HEK293T (cell line): ENCODE data around the gene AGBL4.

Experiments used
- CTCF ChIA-PET: fragments of 350-600 bp; formaldehyde crosslinking; extraction: SDS; loops from one replicate; lab custom pipeline; 2021; ENCODE audit warnings: antibody characterized with exemption, inconsistent platforms; lab: Yijun Ruan, JAX
- POLR2A ChIA-PET: fragments of 350-600 bp; formaldehyde crosslinking; extraction: SDS; loops from one replicate; lab custom pipeline; 2020; ENCODE audit warnings: antibody characterized with exemption, inconsistent platforms; lab: Yijun Ruan, JAX
- DNase-seq: peaks from one replicate; pipeline ENCODE4 v3.0.0; 2012; ENCODE audit warnings: mixed read lengths; ENCODE audit errors: extremely low spot score
- ARNT ChIP-seq: fragments of 450-650 bp; IDR thresholded peaks from 2 replicates; pipeline ENCODE4 v1.6.1; 2017; ENCODE audit warnings: mild to moderate bottlenecking
- BHLHE40 ChIP-seq: fragments of 450-650 bp; IDR thresholded peaks from 2 replicates; pipeline ENCODE4 v1.6.1; 2016; ENCODE audit warnings: mild to moderate bottlenecking, moderate library complexity, borderline replicate concordance
- CTBP1 ChIP-seq: fragments of 450-650 bp; IDR thresholded peaks from 2 replicates; pipeline ENCODE4 v1.6.1; 2016; ENCODE audit warnings: borderline replicate concordance
- ELF4 ChIP-seq: fragments of 450-650 bp; IDR thresholded peaks from 2 replicates; pipeline ENCODE4 v1.6.1; 2017; ENCODE audit warnings: antibody characterized with exemption
- FOXA1 ChIP-seq: fragments of 450-650 bp; IDR thresholded peaks from 2 replicates; pipeline ENCODE4 v1.6.1; 2016; ENCODE audit warnings: mild to moderate bottlenecking
- FOXK2 ChIP-seq: fragments of 450-650 bp; IDR thresholded peaks from 2 replicates; pipeline ENCODE4 v1.6.1; 2016; ENCODE audit warnings: mild to moderate bottlenecking
- FOXM1 ChIP-seq: fragments of 450-650 bp; IDR thresholded peaks from 2 replicates; pipeline ENCODE4 v1.6.1; 2017; ENCODE audit warnings: mild to moderate bottlenecking, borderline replicate concordance
- HDGF ChIP-seq: fragments of 450-650 bp; IDR thresholded peaks from 2 replicates; pipeline ENCODE4 v1.6.1; 2017; ENCODE audit warnings: antibody characterized with exemption, borderline replicate concordance
- L3MBTL2 ChIP-seq: fragments of 450-650 bp; conservative IDR thresholded peaks from 2 replicates; pipeline ENCODE4 v1.6.1; 2016; ENCODE audit warnings: mild to moderate bottlenecking
- LEF1 ChIP-seq: fragments of 450-650 bp; IDR thresholded peaks from 2 replicates; pipeline ENCODE4 v1.6.1; 2017; ENCODE audit warnings: mild to moderate bottlenecking, borderline replicate concordance
- NFRKB ChIP-seq: fragments of 450-650 bp; IDR thresholded peaks from 2 replicates; pipeline ENCODE4 v1.6.1; 2016; ENCODE audit warnings: mild to moderate bottlenecking, moderate library complexity
- PKNOX1 ChIP-seq: fragments of 450-650 bp; IDR thresholded peaks from 2 replicates; pipeline ENCODE4 v1.6.1; 2016
- SP1 ChIP-seq: fragments of 450-650 bp; IDR thresholded peaks from 2 replicates; pipeline ENCODE4 v1.6.1; 2017
- SUZ12 ChIP-seq: fragments of 450-650 bp; IDR thresholded peaks from 2 replicates; pipeline ENCODE4 v1.6.1; 2016; ENCODE audit warnings: mild to moderate bottlenecking
- TARDBP ChIP-seq: fragments of 450-650 bp; IDR thresholded peaks from 2 replicates; pipeline ENCODE4 v1.6.1; 2016
- ZNF384 ChIP-seq: fragments of 450-650 bp; IDR thresholded peaks from 2 replicates; pipeline ENCODE4 v1.6.1; 2016

The AGBL4 gene

GRCh38 chr1:49197081-49197480, 826.7 kb downstream of the AGBL4 start:
- no peak for TF ChIP-seq FOXM1
- no peak for TF ChIP-seq SP1
- TF ChIP-seq ZNF384, result no peak
- no peak for TF ChIP-seq CTBP1
- no peak for TF ChIP-seq L3MBTL2
- no peak for TF ChIP-seq NFRKB
- no peak for TF ChIP-seq HDGF
- TF ChIP-seq FOXA1, result no peak
- TF ChIP-seq ELF4, result no peak
- DNase-seq, result no peak
- ChIA-PET CTCF (no interaction called here), POLR2A (no interaction called here)

- TF ChIP-seq SP1 (no peak), LEF1 (no peak), CTBP1 (no peak), ARNT (no peak), PKNOX1 (no peak), BHLHE40 (no peak), L3MBTL2 (no peak), TARDBP (no peak), ELF4 (no peak), HDGF (no peak), SUZ12 (no peak), FOXM1 (no peak), FOXA1 (no peak), ZNF384 (no peak)
- CTCF ChIA-PET, result no interaction called here
- DNase-seq, result no peak
- POLR2A ChIA-PET, result no interaction called here
Measured at GRCh38 chr1:49190138-49190537, 833.6 kb downstream of the AGBL4 start.

GRCh38 chr1:49187056-49187455, 836.7 kb downstream of the AGBL4 start:
- DNase-seq, result no peak
- POLR2A ChIA-PET, result no interaction called here
- no peak for TF ChIP-seq CTBP1
- no peak for TF ChIP-seq ZNF384
- no peak for TF ChIP-seq ARNT
- no peak for TF ChIP-seq ELF4
- no peak for TF ChIP-seq SUZ12
- TF ChIP-seq NFRKB, result no peak
- no peak for TF ChIP-seq HDGF
- no peak for TF ChIP-seq L3MBTL2
- TF ChIP-seq FOXM1, result no peak
- no peak for TF ChIP-seq BHLHE40
- TF ChIP-seq TARDBP, result no peak
- TF ChIP-seq SP1, result no peak
- no peak for TF ChIP-seq FOXA1
- TF ChIP-seq FOXK2, result no peak
- TF ChIP-seq PKNOX1, result no peak
- TF ChIP-seq LEF1, result no peak
- CTCF ChIA-PET, result no interaction called here

GRCh38 chr1:49185450-49185980, 838.2 kb downstream of the AGBL4 start:
- CTCF ChIA-PET, result no interaction called here
- POLR2A ChIA-PET, result no interaction called here
- DNase-seq, result no peak
- no peak for TF ChIP-seq SUZ12
- no peak for TF ChIP-seq LEF1
- TF ChIP-seq BHLHE40, result no peak
- TF ChIP-seq ELF4, result no peak
- TF ChIP-seq FOXK2, result no peak
- no peak for TF ChIP-seq L3MBTL2
- TF ChIP-seq TARDBP, result no peak
- TF ChIP-seq PKNOX1, result no peak
- no peak for TF ChIP-seq SP1
- TF ChIP-seq ZNF384, result no peak
- TF ChIP-seq HDGF, result no peak
- TF ChIP-seq NFRKB, result no peak
- no peak for TF ChIP-seq FOXM1
- TF ChIP-seq ARNT, result no peak
- TF ChIP-seq CTBP1, result no peak

GRCh38 chr1:49183489-49183888, 840.3 kb downstream of the AGBL4 start:
- CTCF ChIA-PET, result no interaction called here
- POLR2A ChIA-PET, result no interaction called here
- TF ChIP-seq ELF4 (no peak), BHLHE40 (no peak), FOXK2 (no peak), FOXA1 (no peak), NFRKB (no peak), HDGF (no peak), FOXM1 (no peak), LEF1 (no peak), ZNF384 (no peak), PKNOX1 (no peak), L3MBTL2 (no peak)
- DNase-seq, result no peak

GRCh38 chr1:49181033-49181432, 842.7 kb downstream of the AGBL4 start:
- no peak for TF ChIP-seq LEF1
- TF ChIP-seq HDGF, result no peak
- TF ChIP-seq FOXK2, result no peak
- no peak for TF ChIP-seq ELF4
- TF ChIP-seq L3MBTL2, result no peak
- no peak for TF ChIP-seq ZNF384
- no peak for TF ChIP-seq ARNT
- no peak for TF ChIP-seq FOXM1
- TF ChIP-seq SUZ12, result no peak
- no peak for TF ChIP-seq PKNOX1
- TF ChIP-seq SP1, result no peak
- TF ChIP-seq NFRKB, result no peak
- no peak for TF ChIP-seq BHLHE40
- no peak for TF ChIP-seq FOXA1
- no peak for TF ChIP-seq TARDBP
- no peak for TF ChIP-seq CTBP1
- POLR2A ChIA-PET, result no interaction called here
- no peak for DNase-seq
- CTCF ChIA-PET, result no interaction called here
